ENCODE data around the gene PMVK. TPM values are rescaled to one million over a fixed set of nuclear protein-coding genes. Genes with fewer than 3 reads are reported as not detected.

PMVK gene
- total and polyA plus RNA-seq, 2 of the 8 experiments (the other 6 are each of a cell fraction or from before 2014, with no cell fraction given): 23.8 to 26.5 TPM

DNA sequence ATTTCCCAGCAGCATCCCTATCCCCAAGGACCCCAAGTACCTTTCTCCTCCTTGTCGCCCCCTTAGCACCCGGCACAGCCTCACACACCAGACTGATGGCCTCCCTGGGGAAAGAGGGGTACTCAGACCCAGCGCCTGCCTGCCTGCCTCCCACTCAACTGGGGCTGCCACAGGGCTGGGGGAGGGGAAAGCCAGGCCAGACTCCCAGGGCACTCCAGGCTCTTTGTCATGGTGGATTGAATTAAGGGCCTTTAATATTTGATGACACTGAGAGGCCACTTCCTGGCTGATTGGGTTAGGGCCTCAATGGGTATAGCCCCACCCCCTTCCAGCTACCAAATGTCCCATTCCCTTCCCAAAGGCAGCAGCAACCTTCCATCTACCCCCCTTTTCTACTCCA, 32.2 kb upstream of the PMVK start:
- 86% methylated on average over 3 of the region's 3 CpGs; no CpG with 5 or more reads in 1 of the 2 experiments for WGBS, 2 experiments (ENCODE audit: extremely low coverage in 1 of 2, insufficient coverage in 1 of 2, insufficient read length in 1 of 2, insufficient replicate concordance in 2 of 2, low coverage in 1 of 2, low lambda C conversion rate in 2 of 2, missing lambda C conversion rate in 1 of 2)
- Histone ChIP-seq H4K91ac (replicated peaks; ENCODE audit: insufficient read length, low read length) (no peak overlapping the region), H3K27me3 (replicated peaks in 1 of 4; ENCODE audit: control insufficient read depth in 3 of 4, extremely low read depth in 1 of 4, insufficient read depth in 3 of 4, low read length in 3 of 4) (no peaks in the 10 kb centered on the region), H2BK15ac (ENCODE audit: low read length) (0 out of 2 replicates have a peak overlapping the region, but pooled peaks have one; percentile 29), H3K56ac (replicated peaks; ENCODE audit: insufficient read length, low read depth, low read length) (no peak overlapping the region), H2BK20ac (ENCODE audit: low read length) (no peak overlapping the region), H3K4ac (replicated peaks; ENCODE audit: insufficient read length, low read depth, low read length) (no peak overlapping the region), H3K36me3 (ENCODE audit: control insufficient read depth in 2 of 4, insufficient read depth in 4 of 4, low read length in 3 of 4) (peaks cover 15 to 42% (median 36%) of the 10 kb centered on the region in 4 experiments), H3K79me1 (ENCODE audit: low read depth, low read length) (peaks cover 14% of the 10 kb centered on the region; the same call in 1 of the 2 replicates), H2AK5ac (ENCODE audit: low read depth, low read length) (no peak overlapping the region), H4K20me1 (replicated peaks in 1 of 2; ENCODE audit: control insufficient read depth in 1 of 2, insufficient read depth in 2 of 2, low read length in 2 of 2) (peaks cover 9 to 12% of the 10 kb centered on the region in 2 experiments), H3K4me2 (ENCODE audit: insufficient read depth in 1 of 2, low read depth in 2 of 2, low read length in 2 of 2) (peak overlapping the region; percentile 78), H3K14ac (ENCODE audit: insufficient read length) (no peak overlapping the region), H2BK5ac (ENCODE audit: low read depth, low read length) (peak overlapping the region; percentile 99), H3K9me3 (ENCODE audit: insufficient read depth in 2 of 2, low read depth in 1 of 2, low read length in 1 of 2) (no peaks in the 10 kb centered on the region), H3K4me3 (ENCODE audit: extremely low read depth in 1 of 4, insufficient read depth in 2 of 4, low read depth in 3 of 4, low read length in 4 of 4) (peak overlapping the region; percentile 61 to 80 (median 76); a peak in 7 of 8 replicates), H4K5ac (ENCODE audit: insufficient read length, low read depth, low read length) (no peak overlapping the region), H3K79me2 (ENCODE audit: control insufficient read depth in 1 of 2, insufficient read depth in 2 of 2, low read length in 2 of 2) (peaks cover 6 to 38% of the 10 kb centered on the region in 2 experiments; a peak in 3 of 4 replicates), H3K4me1 (replicated peaks in 1 of 4; ENCODE audit: control insufficient read depth in 3 of 4, insufficient read depth in 4 of 4, low read length in 3 of 4) (peaks cover 3 to 19% (median 14%) of the 10 kb centered on the region in 4 experiments), H2BK120ac (replicated peaks; ENCODE audit: low read depth, low read length) (no peak overlapping the region), H4K8ac (ENCODE audit: extremely low read depth, insufficient read depth, low read length) (no peak overlapping the region), H3K18ac (ENCODE audit: extremely low read depth, low read length) (no peak overlapping the region; the same call in 1 of the 2 replicates), H2AFZ (ENCODE audit: low read length) (no peak overlapping the region), H3K27ac (ENCODE audit: low read depth, low read length) (no peak overlapping the region), H2BK12ac (ENCODE audit: low read depth, low read length) (peak overlapping the region; percentile 90; the same call in 1 of the 2 replicates), H3K23me2 (ENCODE audit: low read depth, low read length) (peaks cover 22% of the 10 kb centered on the region), H3K23ac (ENCODE audit: insufficient read length) (no peak overlapping the region), H3K9ac (replicated peaks in 1 of 4; ENCODE audit: extremely low read depth in 1 of 4, low read depth in 3 of 4, low read length in 3 of 4) (peak overlapping the region in 3 of 4 experiments; percentile 29 to 57 (median 44); a peak in 5 of 7 replicates)
- TF ChIP-seq TAF1 (IDR thresholded peaks at IDR 0.05; ENCODE audit: low read depth, low read length): no peak
- TF ChIP-seq, protein P1, sequence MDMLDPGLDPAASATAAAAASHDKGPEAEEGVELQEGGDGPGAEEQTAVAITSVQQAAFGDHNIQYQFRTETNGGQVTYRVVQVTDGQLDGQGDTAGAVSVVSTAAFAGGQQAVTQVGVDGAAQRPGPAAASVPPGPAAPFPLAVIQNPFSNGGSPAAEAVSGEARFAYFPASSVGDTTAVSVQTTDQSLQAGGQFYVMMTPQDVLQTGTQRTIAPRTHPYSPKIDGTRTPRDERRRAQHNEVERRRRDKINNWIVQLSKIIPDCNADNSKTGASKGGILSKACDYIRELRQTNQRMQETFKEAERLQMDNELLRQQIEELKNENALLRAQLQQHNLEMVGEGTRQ (IDR thresholded peaks at IDR 0.05; ENCODE audit: low read length): no peak
- TF ChIP-seq SP2 (IDR thresholded peaks at IDR 0.05; ENCODE audit: low read length): no peak
- no peak for TF ChIP-seq CBX8 (IDR thresholded peaks at IDR 0.05; ENCODE audit: borderline replicate concordance, low read depth, low read length)
- TF ChIP-seq GTF2F1 (IDR thresholded peaks at IDR 0.05; ENCODE audit: borderline replicate concordance, low read depth, low read length): no peak
- no peak for TF ChIP-seq CBX5 (IDR thresholded peaks at IDR 0.05; ENCODE audit: low read depth, low read length)
- no peak for TF ChIP-seq NRF1 (IDR thresholded peaks at IDR 0.05; ENCODE audit: low read depth, low read length)
- TF ChIP-seq JUN (IDR thresholded peaks at IDR 0.05; ENCODE audit: low read depth, low read length): no peak
- no peak for FAIRE-seq
- DNase-seq (ENCODE audit: low read depth in 1 of 2, low spot score in 2 of 2): no peak
- POLR2A ChIA-PET (ENCODE audit: partially characterized antibody): interaction anchor here (7.2 to 42.8 kb wide), 4 partner anchors 10 to 46 kb away, joined by 120 to 702 read pairs (median 413); partner anchors contain the start of genes FLAD1, LENEP, PBXIP1 and PYGO2
- CTCF ChIA-PET (ENCODE audit: partially characterized antibody): interaction anchor here (0.7 to 20.6 kb wide), 4 partner anchors 28 to 93 kb away, joined by 3 to 334 read pairs (median 4); partner anchors contain the start of gene LENEP

Data from H1 (cell line).